Testis (tissue), 2 donors: ENCODE measurements around the gene GLG1.

ENCODE experiments used
- CTCF ChIP-seq, 3 experiments: fragments of 450-650 bp in 2 of 3; fragments of 200-600 bp in 1 of 3; sonication (generic) in 1 of 3; IDR thresholded peaks; one replicate each; pipeline ENCODE4 v1.5.1; 2016 to 2019; ENCODE audit warnings: antibody characterized with exemption in 3 of 3, mild to moderate bottlenecking in 2 of 3, moderate library complexity in 1 of 3
- POLR2A ChIP-seq: fragments of 450-650 bp; IDR thresholded peaks from one replicate; pipeline ENCODE4 v1.6.1; 2017; ENCODE audit warnings: antibody characterized with exemption, mild to moderate bottlenecking, moderate library complexity

- no peak for TF ChIP-seq POLR2A
- TF ChIP-seq CTCF (IDR thresholded peaks at IDR 0.05), result no peak
Measured at GRCh38 chr16:74623839-74624235, 16.9 kb upstream of the GLG1 start.
